HG03066 (cell line): Measurements from ENCODE around the gene ANKRD13A.
"Not testable (repeated sequence)": the region's sequence is repeated elsewhere in the genome, so short reads cannot be mapped to it uniquely, and the experiment has no call there.

Experiments
- ATAC-seq: cut with Tn5 transposase; IDR thresholded peaks from one replicate; pipeline ENCODE4 v1.9.1; 2021; ENCODE audit warnings: low read depth; ENCODE audit not compliant: unreplicated experiment

ANKRD13A gene

DNA sequence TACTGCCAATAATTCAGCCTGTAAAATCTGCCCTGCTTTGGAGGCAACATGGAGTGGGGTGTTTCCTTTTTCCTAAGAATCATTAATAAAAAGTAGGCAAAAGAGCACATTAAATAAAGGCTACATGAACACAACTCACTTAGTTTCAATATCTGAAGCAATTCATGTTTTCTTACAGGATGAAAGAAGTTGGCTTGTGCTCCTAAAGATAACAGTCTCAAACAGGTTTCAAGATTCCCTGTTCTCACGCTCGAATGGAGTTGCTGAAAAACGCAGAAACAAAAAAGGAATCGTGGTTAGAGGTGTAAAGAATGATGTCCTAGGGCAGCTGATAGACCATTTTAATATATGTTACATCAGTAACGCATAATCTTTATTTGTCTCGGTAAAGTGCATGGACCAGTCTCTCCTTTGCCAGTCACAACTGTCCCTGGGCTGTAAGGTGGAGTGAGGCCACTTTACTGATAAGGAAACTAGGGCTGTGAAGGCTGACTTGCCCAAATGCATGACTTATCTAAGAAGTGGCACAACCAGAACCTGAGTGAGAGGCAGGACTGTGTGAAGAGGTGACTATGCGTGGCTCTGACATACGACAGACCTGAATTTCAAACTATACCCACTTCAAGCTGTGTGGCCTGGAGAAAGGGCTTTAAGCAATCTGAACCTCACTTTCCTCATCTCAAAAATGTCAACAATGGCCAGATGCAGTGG, 15.6 kb upstream of the ANKRD13A start:
- no peak for ATAC-seq

DNA sequence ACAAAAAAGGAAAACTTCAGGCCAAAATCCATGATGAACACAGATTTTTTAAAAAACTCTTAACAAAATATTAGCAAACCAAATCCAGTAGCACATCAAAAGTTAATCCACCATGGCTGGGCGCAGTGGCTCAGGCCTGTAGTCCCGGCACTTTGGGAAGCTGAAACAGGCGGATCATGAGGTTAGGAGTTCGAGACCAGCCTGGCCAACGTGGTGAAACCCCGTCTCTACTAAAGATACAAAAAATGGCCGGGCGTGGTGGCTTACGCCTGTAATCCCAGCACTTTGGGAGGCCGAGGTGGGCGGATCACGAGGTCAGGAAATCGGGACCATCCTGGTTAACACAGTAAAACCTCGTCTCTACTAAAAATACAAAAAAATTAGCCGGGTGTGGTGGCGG, 13.0 kb upstream of the ANKRD13A start:
- not testable (repeated sequence) for ATAC-seq

DNA sequence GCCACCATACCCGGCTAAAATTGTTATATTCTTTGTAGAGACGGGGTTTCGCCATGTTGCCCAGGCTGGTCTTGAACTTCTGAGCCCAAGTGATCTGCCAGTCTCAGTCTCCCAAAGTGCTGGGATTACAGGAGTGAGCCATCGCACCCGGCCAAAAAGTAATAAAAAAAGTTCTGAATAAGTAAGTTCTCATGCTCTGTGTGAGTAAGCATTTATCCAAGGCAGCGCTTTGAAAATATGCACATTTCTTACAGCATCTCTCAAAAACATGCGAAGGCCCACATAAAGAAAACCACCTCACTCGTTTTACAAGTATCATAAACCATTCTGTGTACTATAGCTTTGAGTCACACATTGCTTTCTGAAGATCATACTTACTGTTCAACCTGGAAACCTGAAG, 11.6 kb upstream of the ANKRD13A start:
- no peak for ATAC-seq

DNA sequence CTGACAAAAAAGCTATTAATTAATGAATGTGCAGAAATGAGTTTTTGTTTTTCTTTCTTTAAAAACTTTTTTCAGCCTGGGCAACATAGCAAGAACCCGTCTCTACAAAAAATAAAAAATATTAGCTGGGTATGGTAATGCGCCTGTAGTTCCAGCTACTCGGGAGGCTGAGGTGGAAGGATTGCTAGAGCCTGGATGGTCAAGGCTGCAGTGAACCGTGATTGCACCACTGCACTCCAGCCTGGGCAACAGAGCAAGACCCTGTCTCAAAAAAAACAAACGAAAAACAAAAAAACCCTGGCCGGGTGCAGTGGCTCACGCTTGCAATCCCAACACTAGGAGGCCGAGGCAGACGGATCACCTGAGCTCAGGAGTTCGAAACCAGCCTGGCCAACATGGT, 11.0 kb upstream of the ANKRD13A start:
- ATAC-seq: no peak

DNA sequence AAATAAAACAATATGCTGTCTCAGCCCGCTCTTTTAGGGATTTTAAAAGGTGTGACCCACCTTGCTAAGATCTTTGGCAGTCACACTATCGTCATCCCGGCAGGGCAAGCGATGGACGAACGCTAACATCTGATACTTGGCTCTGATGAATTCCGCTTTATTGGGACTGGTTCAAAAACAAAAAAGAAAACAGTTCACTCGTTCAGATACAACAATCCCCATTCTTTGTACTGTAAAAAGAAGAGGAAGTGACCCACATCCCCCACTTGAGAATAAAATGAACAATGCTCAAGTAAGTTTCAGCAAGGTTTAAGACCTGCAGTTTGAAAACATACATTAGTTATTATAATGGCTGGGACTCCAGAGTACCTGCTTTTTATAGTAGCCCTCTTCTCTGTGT, 10.3 kb upstream of the ANKRD13A start:
- ATAC-seq: no peak

DNA sequence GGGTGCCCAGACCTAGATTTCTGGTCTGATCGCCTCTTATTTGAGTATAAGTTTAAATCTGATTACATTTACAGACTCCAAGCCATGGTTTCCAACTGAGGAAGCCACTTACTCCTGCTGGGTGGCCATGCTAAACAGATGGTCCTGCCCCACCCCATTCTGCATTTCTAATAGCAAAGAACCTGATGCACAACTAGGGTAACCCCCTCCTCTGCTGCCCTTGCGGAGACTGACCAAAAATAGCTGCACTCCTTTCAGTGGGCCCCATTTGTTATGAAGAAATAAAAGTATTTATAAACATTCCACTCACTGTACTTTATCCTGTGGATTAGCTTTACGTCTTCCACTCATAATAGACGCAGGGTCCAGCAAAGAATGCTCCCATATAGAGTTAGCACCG, 9.8 kb upstream of the ANKRD13A start:
- ATAC-seq: no peak

DNA sequence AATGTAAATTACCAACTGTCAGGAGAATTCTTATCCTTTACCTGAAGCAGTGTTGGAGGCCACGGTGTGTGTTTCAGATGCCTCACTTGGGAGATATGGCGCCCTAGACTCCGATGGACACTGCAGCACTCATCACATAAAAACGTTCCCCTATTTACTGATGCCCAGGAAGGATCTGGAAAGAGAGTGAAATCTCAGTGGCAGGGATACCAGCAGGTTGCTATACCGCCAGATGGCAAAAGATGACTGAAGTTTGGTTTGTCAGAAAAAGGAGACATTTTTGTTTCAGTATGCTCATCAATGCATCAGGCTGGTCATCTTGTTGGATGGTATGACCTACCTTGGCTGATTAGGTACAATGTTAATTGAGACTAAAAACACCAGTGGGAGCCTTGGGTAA, 7.6 kb upstream of the ANKRD13A start:
- ATAC-seq: no peak

DNA sequence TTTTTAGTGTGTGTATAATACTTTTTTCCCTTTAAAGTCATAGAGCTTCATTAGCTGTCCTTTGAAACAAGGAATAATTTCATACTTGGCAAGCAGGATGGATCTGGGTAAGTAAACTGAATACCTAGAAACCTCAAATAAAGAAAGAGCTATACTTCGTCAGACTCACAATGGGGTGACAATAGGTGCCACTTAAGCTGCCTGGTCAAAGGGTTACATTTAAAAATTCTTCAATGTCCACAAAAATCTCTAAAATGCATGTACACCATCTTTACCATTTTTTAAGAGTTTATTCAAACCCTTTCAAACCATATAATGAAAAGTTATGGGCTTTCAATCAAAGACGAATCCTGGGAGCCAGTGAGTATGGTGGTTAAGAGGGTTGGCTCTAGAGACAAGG, 6.1 kb upstream of the ANKRD13A start:
- ATAC-seq: no peak

DNA sequence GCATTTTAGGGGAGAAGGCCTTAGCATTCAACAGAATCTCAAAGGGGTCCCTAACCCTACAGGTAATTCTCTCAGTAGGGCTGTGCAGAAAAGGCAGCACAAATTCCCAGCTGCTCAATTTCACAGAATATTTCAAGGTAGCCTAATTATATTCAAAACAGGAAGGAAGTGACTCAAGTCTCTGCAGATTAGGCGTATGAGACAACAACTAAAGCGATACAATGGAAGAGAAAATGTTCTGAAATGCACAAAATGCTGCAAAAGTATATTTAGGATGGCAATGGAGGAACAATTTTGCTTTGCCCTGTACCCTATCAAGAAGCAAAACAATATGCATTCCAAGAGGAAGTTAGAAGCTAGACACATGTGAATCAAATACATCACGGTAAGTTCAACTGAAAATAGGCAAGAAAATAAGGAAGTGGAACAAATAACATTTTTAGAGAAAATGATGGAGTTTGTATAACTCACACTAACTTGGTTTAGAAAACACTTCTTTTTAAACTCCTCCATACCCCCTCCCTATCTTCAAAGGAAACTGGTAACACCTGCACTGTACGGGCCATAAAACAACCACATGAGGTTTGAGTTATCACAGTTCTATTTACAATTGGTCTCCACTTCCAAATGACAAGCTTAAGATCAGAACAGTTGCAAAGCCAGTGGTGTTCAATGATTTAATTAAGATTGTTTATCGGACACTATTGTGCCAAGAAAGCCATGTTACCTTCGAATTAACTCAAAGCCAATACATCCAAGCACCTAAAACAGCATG, 4.6 kb upstream of the ANKRD13A start:
- ATAC-seq: no peak

DNA sequence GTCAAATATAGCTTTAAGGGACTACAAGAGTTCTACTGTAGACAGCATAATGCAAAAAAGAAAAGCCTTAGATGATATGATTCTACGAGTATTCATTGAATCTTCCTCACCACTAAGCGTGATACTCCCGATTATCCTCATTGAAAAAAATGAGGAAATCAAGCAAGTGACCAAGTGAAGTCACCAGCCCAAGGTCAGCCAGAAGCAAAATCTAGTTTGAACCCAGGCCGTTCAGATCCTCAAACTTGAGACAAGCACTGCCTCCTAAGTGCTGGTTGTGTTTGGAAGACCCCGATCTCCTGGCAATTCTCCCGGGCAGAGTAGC, 3.9 kb upstream of the ANKRD13A start:
- no peak for ATAC-seq

DNA sequence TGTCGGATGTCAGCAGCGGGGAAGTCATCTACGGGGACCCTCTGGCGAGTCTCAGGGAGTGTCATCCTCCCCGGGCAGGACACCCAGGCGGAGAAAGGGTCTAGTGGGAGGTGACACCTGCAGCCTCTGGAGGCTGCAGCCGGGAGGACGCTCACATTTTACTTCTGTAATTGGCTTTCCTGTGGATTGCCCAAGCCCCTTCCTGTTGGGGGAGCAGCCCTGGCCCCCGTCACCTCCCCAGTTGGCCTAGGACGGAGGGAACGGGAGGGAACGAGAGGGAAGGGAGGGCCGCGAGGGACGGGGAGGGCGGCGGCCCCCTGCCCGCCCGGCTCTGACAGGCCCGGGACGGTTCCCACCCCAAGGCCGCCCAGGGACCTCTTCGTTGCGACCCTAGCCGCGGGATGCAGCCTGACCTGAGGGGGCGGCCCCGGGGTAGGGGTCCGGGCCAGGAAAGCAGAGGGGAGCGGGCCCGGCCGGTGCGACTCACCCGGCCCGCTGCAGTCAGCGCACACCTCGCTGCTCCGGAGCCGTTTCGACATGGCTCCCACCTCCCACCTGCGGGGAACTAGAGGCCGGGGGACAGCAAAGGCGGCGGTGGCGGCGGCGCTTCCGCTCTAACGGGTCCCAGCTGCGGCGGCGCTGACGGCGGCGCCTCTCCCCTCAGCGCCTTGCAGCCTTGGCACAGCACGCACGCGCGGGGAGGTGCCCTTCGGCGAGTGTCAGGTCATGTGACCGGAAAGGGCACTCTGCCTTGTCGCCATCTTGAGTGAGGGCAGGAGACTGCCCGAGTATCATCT, 3.3 kb upstream of the ANKRD13A start, which contains the start of gene GIT2:
Gene GIT2, minus strand, starts transcription at position 683 of the 797 bp plus-strand sequence. Its CDS starts 144 bp downstream, at position 539.
- peak; percentile 51 for ATAC-seq

DNA sequence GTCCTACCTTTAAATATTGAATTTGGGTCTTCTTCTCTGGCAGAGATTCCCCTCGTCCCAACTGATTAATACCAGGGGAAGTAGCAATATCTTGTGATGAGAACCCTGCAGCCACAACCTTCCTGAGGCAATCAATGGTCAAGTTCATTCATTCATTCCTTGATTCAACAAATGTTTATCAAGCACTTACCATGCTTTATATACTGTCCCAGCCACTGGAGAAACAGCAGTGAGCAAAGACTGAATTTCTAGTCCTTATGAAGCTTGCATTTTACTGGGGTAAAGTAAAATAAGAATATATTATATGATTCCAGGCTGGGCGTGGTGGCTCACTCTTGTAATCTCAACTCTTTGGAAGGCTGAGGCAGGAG, 2.8 kb upstream of the ANKRD13A start:
- no peak for ATAC-seq

DNA sequence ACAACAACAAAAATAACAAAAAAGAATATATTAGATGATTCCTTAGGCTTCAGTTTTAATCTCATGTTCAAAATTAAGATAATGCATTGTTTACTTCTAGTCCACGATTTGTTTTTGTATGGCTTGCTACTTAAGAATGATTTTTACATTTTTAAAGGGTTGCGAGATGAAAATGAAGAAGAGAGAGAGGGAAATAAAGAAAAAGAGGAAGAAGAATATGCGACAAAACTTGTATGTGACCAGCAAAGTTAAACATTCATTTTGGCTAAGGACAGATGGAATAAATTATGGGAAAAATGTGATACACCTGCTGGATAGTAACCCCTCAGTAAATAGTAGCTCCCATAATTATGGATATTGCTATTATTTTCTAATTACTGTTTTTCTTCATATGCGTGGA, 1.8 kb upstream of the ANKRD13A start:
- no peak for ATAC-seq

DNA sequence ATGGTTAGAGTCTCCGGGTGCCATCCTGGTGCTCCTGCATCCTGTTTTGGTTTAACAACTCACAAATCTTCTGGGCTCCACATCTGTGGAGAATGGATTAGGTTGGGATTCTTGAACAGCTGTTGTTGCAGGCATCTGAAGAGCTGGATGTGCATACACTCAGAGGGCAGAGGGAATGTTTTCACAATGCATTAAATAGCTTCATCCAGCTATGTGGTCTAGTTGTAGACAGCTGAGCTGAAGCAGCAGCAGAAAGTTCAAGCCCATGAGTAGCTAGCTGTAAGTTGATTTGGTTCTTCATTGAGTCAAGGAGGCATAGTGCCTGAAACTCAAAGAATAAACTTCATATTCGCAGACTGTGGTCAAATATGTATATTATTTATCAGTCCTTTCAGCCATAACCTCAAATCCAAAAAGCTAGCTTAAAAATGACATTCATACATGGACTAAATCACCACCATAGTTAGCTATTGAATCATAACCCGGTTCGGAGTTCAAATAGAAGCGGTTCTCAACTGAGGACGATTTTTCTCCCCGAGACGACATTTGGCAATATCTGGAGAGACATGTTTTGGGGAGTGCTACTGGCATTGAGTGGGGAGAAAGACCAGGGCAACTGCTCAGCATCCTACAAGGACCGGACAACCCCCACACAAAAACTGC, 858 bp upstream of the ANKRD13A start:
- ATAC-seq: no peak

DNA sequence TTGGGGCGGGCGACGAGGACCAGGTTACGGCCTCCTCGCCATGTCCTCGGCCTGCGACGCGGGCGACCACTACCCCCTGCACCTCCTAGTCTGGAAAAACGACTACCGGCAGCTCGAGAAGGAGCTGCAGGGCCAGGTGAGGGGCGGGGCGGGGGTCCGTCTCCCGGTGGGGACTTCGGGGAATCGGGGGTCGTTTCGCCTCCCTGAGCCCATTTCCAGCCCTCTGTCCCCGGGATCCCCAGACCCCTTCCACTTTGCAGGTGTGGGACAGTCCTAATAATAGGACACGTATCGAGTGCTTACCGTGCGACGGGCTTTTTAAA, 380 bp downstream of the ANKRD13A start:
- no peak for ATAC-seq

DNA sequence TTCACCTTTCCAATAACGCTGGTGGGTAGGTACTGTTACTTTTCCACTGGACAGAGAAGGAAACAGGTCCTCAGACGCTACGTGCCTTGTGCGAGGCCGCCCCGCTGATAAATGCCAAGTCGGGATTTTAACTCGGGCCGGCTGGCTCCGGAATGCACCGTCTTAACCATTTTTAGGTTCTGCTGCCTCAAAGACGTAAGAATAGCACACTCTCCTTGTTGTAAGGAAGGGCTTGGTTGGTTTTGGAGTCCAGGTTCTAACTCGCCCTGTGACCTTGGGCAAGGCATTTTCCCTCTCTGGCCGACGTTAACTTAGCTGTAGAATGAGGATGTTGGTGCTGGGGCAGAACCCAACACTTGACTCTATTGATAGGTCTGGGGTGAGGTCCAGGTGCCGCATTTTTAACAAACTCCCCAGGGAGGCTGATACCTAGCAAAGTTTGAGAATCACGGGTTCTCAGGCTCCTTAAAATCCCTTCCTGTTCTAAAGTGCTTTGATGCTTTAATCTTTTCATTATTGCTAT, 814 bp downstream of the ANKRD13A start:
- no peak for ATAC-seq

DNA sequence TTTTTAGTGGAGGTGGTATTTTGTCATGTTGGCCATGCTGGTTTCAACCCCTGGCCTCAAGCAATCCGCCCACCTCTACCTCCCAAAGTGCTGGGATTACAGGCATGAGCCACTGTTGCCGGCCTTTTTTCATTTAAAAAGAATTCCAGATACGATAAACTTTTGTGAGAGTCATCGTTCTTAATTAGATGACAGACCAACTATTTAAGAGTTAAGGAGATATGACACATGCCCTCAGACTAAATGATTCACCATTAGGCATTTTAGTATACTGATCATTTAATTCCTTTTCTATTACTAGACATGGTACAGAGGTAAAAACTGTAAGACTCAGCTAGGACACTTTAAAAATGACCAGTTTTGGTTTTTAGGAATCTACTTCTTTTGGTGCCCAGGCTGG, 2.4 kb downstream of the ANKRD13A start:
- no peak for ATAC-seq

DNA sequence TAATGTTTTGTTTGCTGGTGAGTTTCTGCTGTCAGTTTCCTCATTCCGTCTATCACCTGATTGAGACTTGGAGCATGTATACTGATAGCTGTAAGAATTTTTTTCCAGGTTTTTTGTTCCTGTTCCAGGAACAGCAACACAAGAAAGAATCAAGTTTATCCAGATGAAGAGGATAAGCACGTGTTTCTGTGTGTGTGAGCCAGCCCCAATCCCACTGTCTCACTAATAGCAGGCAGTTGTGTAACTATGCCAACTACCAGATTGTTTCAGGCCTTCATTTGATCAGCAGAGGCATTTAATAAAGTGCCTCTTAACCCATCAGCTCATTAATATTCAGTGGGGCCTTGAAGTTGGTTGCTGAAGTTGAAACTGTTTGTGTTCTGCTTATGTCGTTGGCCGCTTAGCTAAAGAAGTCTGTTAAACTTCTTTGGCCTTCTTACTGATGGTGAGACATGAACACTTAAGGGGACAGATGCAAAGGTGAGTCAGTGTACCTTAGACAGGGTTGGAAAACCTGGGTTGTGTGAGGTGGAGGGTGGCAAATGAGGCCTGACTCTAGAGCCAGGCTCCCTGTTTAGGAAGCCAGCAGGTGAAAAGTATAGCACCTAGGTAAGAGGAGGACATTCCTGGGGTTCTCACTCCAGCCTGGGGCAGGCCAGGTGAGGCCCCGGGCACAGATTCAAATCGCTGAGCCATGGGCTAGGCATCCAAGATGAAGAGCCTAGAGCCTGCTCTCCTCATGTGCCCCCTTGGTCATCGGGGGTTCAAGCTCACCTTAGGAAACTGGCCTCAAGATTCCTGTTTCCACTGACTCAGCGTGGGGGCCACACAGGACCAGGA, 3.7 kb downstream of the ANKRD13A start:
- ATAC-seq: no peak

DNA sequence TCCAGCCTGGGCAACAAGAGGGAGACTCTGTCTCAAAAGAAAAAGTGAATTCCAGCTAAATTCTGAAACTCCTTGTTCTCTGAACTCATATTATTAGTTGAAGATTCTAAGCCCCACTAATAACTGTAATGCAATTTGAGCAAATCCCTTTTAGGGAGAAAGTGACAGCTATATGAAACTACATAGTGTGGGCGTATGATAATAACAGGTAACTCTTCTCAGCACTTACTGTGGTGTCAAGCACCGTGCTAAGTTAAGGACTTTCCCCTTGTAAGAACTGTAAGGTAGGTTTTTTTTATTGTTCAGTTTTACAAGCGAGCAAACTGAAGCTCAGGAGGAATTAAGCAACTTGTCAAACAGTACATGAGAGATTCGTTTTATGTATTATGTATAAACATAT, 5.4 kb downstream of the ANKRD13A start:
- ATAC-seq: peak; percentile 55
